ENCODE measurements around the gene RIMBP2.

RIMBP2 gene

DNA sequence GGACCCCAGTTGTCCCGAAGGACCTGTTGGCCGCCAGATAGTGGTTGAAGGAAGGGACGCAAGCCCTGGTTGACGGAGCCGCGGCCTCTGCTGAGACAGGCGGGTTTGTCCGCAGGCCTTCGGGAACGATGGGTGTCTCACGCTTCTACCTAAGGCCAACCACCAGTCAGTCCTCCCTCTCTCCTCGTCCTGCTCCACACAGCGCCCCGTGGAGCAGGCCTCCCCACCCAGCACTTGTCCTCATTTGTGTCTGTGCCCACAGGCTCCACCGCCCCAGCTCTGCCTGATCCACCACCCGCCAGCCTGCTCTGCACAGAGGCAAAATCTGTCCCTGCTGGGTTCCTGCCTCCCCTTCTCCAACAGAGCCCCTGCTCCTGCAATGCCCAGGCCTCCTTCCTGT is 41.0 kb downstream of the RIMBP2 start:
- DNase-seq: no peak

GRCh38 chr12:130674676-130675075 is 41.4 kb downstream of the RIMBP2 start:
- DNase-seq: no peak

- no peak for DNase-seq
Observed at GRCh38 chr12:130673036-130673705, 42.9 kb downstream of the RIMBP2 start.

GRCh38 chr12:130672089-130672820 is 43.8 kb downstream of the RIMBP2 start:
- DNase-seq: no peak

GRCh38 chr12:130671556-130671955 is 44.5 kb downstream of the RIMBP2 start:
- no peak for DNase-seq

DNA sequence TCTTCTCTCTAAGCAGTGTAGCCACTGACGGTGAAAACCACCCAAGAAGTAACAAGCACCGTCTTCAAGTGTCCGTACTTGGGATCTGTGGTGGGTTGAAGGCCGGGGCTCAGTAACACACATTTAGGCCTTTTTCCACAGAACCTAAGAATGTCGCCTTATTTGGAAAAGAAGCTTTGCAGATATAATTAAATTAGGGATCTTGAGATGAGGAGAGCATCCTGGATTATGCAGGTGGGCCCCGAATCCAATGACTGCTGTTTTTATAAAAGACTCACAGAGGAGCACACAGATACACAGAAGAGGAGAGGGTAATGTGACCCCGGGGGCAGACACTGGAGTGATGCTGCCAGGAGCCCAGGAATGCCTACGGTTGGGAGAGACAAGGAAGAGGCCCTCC is 46.3 kb downstream of the RIMBP2 start:
- DNase-seq: no peak

DNA sequence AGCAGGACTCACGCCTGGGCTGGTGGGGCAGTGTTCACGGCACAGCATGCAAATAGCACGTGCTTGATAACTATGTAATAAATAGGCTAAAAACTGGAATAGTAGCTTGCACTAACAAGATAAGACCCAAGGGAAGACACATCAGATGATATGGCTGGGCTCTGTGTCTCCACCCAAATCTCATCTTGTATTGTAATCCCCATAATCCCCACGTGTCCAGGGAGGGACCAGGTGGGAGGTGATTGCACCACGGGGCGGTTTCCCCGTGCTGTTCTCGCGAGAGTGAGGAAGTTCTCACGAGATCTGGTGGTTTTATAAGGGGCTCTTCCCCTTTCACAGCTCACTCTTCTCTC is 46.9 kb downstream of the RIMBP2 start:
- no peak for DNase-seq

DNA sequence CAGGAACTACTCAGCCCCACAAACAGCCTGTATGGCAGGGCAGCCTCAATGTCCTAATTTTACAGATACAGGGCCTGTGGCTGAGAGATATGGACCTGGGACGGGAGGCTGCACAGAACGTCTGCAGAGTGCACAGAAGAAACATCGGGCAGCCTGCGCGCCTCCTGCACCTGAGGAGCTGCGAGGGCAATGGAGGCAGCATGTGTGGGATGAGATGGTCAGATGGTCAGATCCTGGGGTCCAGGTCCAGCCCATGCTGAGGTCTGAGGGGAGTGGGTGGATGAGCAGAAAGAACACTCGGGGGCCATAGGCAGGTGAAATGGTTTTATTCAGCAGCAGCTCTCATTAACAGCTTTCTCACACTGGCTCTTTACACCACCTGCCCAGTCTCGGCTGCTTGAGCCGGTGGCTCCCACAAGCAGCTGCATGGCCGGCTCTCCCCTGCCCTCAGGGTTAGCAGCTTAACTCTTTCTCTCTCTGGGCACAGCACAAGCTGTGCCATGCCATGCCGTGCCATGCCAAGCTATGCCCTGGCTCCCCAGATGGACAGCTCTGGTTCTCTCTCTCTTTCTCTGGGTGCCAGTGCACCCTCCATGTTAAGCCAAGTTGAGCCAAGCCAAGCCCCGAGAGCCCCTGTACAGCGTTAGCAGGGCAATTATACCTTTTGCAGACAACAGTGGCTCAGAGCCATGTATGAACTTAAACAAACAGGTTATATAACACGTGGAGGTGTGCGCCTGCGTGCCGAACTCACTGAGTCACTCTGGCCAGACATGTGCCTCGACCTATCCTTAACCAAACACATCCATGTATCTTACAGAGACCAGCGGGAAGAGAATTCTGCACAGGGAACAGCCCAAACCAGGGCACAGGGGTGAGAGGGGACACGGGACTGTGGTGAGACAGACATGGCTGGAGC is 47.6 kb downstream of the RIMBP2 start:
- no peak for DNase-seq

- DNase-seq: no peak
Observed at GRCh38 chr12:130667421-130667960, 48.6 kb downstream of the RIMBP2 start.

GRCh38 chr12:130666645-130667044 is 49.5 kb downstream of the RIMBP2 start:
- no peak for DNase-seq

DNA sequence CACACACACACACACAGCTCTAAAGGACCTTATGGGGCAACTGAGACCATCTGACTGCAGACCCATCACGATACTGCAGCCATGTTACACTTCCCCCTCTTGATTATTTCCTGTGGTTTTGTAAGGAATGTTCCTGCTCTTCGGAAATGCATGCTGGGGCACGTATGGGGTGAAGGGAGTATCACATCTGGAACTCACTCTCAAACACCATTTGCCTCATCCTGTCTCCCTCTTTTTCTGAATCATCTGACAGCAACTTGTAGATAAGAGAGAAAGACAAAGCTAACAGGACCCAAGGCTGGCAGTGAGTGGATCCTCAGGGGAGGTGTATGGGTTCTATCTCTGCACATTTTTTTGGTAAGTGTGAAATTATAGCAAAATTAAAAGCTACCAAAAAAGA is 50.3 kb downstream of the RIMBP2 start:
- no peak for DNase-seq

- DNase-seq: no peak
Observed at GRCh38 chr12:130664772-130665171, 51.3 kb downstream of the RIMBP2 start.

- no peak for DNase-seq
Observed at GRCh38 chr12:130664252-130664651, 51.8 kb downstream of the RIMBP2 start.

GRCh38 chr12:130663514-130663913 is 52.6 kb downstream of the RIMBP2 start:
- DNase-seq: no peak

DNA sequence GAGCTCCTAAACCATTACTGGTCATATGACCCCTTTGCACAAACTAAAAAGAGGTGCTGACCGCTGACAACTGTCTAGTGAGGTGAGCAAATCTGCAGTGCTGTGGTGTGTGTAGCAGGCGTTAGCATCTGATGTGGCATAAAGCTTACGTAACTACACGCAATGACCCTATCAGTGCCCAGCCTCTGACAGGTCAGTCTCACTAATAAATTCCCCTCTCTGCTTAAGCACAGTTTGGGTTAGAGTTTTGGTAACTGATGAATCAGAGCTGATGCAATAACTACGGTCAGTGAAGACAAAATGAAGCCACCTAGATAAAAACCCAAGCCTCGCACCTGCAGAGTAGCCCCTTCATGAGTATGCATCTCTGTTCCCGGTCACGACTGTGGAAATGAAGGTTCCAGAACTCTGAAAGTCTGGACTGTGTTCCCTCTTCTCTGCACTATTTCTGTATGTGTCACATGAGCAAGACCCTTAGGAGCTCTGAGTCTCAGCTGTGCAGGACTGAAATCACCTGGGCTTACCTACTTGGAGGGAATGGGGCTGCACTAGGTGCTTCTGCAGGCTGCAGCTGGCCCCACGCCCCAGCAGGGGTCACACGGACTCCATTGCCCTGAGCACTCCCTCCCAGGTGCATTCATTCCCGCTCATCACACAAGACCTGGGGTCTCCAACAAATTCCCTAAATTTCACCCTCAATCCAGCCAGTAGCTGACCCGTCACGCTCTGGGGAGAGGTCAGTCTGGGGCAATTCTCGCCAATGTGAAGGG is 54.4 kb downstream of the RIMBP2 start:
- no peak for DNase-seq

DNA sequence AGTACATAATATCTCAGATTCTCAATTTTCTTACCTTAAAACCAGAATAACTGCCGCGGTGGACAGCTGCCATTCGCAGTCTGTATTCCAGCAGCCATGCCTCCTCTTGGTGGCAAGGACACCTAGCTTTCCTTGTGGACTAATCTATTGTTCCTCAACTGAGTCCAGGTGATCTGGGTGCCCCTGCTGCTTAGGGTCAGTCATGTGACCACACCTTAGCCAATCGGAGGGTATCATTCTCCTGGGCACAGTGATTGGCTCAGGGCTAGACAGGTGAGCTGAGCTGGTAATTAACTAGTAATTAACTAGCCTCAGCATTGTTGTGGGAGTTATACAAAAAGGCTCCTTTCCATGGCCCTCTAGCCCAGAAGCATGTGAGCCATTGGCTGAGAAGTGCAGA is 55.0 kb downstream of the RIMBP2 start:
- no peak for DNase-seq

DNA sequence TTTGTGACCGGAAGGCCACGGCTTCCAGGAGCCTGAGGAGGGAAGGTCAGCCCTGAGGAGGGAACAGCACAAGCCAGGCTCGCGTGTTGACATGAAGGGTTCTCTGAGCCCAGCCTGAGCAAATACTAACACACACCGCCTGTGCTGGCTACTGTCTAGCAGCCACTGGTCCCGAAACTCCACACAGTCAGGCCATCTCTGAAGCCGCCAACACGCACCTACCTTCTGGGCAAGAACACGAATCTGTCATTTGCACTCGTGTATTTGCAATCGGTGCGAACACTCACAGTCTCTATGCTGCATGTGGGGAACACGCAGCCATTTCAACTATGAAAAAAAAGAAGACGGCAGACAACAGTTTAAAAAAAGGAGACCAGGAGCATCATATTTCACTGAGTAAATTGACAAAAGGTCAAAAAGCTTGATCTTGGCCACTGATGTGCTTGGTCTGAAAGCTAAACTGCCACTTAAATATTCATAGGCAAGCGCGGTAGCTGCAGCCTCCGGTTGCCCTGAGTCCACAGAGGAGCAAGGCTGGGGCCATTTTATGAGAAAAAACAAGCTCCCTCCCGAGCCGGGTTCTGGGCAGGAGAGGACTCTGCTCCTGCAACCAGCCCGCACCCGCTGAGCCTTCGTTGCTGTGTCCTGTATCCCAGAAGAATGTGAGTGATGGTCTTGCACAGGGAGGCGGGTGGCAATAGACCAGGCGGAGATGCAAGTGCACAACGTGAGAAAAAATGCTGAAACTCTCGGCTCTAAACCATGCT is 57.8 kb downstream of the RIMBP2 start:
- no peak for DNase-seq

GRCh38 chr12:130656411-130656810 is 59.7 kb downstream of the RIMBP2 start:
- no peak for DNase-seq

DNA sequence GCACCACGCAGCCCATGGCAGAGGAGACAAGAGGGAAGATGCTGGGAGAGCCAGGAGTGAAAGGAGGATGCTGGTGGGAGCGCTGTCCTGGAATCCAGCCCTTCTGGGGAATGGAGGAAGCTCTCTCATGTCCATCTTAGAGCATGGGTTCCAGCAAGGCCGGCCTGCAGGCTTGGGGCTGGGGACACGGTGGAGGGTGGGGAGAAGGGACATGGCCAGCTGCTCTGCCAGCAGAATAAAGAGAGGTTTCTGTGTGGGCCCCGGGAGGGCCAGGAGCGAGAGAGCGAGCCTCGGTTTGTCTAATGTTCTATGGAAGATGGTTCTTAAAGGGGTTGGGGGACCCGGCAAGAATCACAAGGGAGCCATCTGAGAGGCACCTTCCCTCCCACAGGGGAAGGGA is 60.2 kb downstream of the RIMBP2 start:
- DNase-seq: no peak

- DNase-seq: no peak
Observed at GRCh38 chr12:130655010-130655409, 61.1 kb downstream of the RIMBP2 start.

GRCh38 chr12:130651188-130651959 is 64.7 kb downstream of the RIMBP2 start:
- DNase-seq: no peak

Data from stimulated activated CD4-positive, alpha-beta T cell treated with anti-CD3 and anti-CD28 coated beads, Interleukin-15, amount 100 ng/mL, for 24 hours (primary cell).